GM08714 (cell line): Measurements from ENCODE around the gene CBLL2.

Experiments used
- H3K4me3 ChIP-seq: fragments of 200-500 bp; sonication (Bioruptor generic); 2 replicates; pipeline ENCODE4 v1.5.1; 2014; ENCODE audit warnings: mild to moderate bottlenecking, low read length, inconsistent platforms
- ZNF274 ChIP-seq: IDR thresholded peaks from 2 replicates; pipeline ENCODE4 v1.6.1; 2012; ENCODE audit warnings: mild to moderate bottlenecking, low read depth, low read length

CBLL2 gene

GRCh38 chrX:22314692-22315091, 42.0 kb downstream of the CBLL2 start:
- no peak overlapping the region for H3K4me3 ChIP-seq
- TF ChIP-seq ZNF274 = no peak

DNA sequence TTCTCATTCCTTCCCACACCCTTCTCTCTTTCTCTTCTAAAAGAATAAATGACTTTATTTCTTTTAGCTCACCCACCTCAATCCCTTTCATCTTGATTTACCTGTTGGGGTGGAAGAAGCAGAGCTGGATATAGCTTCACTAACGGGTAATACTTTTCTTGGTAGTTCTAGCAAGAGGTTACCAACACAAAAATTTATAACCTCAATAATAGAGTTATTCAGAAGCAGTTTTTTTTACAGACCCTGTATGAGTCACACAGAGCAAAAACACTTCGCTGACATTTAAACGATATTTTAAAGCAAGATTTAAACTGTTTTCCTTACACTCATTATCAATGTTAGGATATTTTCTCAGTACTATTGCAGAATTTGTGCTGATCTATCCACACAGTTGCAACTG, 42.4 kb downstream of the CBLL2 start:
- H3K4me3 ChIP-seq = no peak overlapping the region
- TF ChIP-seq ZNF274 = no peak

DNA sequence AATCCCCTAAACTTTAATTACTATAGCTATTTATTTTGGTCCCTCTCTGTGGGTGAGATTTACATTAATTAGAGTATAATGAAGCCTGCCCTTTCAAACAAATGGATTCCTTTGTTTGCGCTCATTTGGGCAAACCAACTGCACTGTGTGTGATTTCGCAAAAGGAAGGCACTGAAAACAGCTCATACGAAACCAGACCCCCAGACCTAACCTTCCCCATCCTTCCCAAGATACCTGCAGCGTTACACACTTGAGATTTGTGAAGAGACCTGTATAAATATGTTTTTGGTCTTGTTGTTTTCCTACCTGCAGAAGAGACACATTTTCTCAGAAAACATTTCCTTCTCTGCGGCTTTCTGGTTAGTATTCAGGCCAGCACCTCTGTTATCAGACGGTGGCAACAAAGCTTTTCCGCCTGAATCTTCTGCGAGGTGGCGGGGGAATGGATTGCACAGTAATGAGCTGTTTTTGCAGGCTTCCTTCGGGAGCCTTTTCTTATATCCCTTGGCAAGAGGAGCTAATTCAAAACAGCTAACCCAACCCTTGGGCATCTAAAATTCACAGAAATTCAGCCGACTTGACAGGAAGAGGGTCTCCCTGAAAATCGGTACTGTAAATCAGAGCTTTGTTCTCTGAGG, 47.6 kb downstream of the CBLL2 start:
- no peak overlapping the region for H3K4me3 ChIP-seq
- TF ChIP-seq ZNF274 = no peak

GRCh38 chrX:22323541-22323940, 50.8 kb downstream of the CBLL2 start:
- no peak for TF ChIP-seq ZNF274

More at GRCh38 chrX:22323541-22323940, 50.8 kb downstream of the CBLL2 start:
- H3K4me3 ChIP-seq = no peak overlapping the region
